GM18526 (cell line): ENCODE measurements around the gene BCL11A.

ENCODE experiments used
- POLR2A ChIP-seq: IDR thresholded peaks from 3 replicates; pipeline ENCODE4 v1.6.1; 2011; ENCODE audit not compliant: insufficient read length; ENCODE audit errors: extremely low read depth

Gene BCL11A

GRCh38 chr2:60553495-60554073, at the start of gene BCL11A:
Gene BCL11A, minus strand, starts transcription at chr2:60553654. Its CDS starts 384 bp downstream, at chr2:60553270.
- TF ChIP-seq POLR2A: no peak

GRCh38 chr2:60602828-60603532, 49.5 kb upstream of the BCL11A start:
- TF ChIP-seq POLR2A: no peak

GRCh38 chr2:60602388-60602787, 48.9 kb upstream of the BCL11A start:
- TF ChIP-seq POLR2A: no peak

- no peak for TF ChIP-seq POLR2A
These were observed 44.8 kb upstream of the BCL11A start for GRCh38 chr2:60598271-60598670.

- no peak for TF ChIP-seq POLR2A
These were observed 43.9 kb upstream of the BCL11A start for GRCh38 chr2:60597346-60597745.

- TF ChIP-seq POLR2A: no peak
These were observed 43.0 kb upstream of the BCL11A start for GRCh38 chr2:60596411-60596810.

- TF ChIP-seq POLR2A: no peak
These were observed 42.5 kb upstream of the BCL11A start for GRCh38 chr2:60595953-60596352.

GRCh38 chr2:60589104-60589503, 35.6 kb upstream of the BCL11A start:
- no peak for TF ChIP-seq POLR2A

GRCh38 chr2:60586081-60586480, 32.6 kb upstream of the BCL11A start:
- TF ChIP-seq POLR2A: no peak

GRCh38 chr2:60585276-60585675, 31.8 kb upstream of the BCL11A start:
- no peak for TF ChIP-seq POLR2A

GRCh38 chr2:60583604-60584003, 30.1 kb upstream of the BCL11A start:
- TF ChIP-seq POLR2A: no peak

- no peak for TF ChIP-seq POLR2A
These were observed 28.2 kb upstream of the BCL11A start for GRCh38 chr2:60581433-60582282.

GRCh38 chr2:60577682-60578283, 24.3 kb upstream of the BCL11A start:
- TF ChIP-seq POLR2A: no peak

- no peak for TF ChIP-seq POLR2A
These were observed 19.8 kb upstream of the BCL11A start for GRCh38 chr2:60573251-60573650.

- TF ChIP-seq POLR2A: no peak
These were observed 16.8 kb upstream of the BCL11A start for GRCh38 chr2:60570251-60570650.
